Fibroblast of gingiva (primary cell): Measurements from ENCODE around the gene HSPBP1.

Source experiments
- DNase-seq: peaks from one replicate; pipeline ENCODE4 v3.0.0-alpha.2; 2011; ENCODE audit warnings: low read depth

The HSPBP1 gene

DNA sequence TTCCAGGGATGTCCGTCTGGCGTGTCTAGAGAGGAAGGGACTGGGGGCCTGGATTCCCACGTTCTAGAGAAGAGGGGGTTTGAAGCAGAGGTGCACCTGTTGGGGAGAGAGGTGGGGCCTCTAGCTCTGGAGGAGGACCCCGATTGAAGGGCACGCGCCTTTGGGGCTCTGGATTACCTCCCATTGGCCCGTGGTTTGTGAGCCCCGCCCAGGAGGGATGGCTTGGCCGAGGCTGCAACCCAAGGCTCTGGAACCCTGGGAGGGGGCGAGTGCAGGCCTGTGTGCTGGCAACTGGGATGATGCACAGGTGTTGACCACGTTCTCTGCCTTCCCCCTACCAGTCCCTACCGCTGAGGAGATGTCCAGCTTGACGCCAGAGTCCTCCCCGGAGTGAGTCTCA, 25.1 kb upstream of the HSPBP1 start:
- no peak for DNase-seq

- DNase-seq = no peak
These were observed 24.5 kb upstream of the HSPBP1 start for GRCh38 chr19:55304279-55304978.

DNA sequence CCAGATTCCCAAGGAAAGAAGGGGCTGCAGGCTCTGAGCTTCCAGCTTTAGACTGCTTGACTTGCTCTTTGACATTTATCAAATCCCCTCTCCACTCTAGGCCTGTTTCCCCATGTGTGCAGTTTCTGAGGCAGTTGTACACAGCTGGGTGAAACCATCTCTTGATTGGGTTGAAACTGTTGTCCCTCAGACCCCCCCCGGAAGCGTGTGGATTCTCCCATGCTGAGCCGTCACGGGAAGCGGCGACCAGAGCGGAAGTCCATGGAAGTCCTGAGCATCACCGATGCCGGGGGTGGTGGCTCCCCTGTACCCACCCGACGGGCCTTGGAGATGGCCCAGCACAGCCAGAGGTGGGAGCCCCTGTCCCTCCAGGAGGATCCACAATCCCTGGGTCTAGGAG, 23.6 kb upstream of the HSPBP1 start:
- no peak for DNase-seq

DNA sequence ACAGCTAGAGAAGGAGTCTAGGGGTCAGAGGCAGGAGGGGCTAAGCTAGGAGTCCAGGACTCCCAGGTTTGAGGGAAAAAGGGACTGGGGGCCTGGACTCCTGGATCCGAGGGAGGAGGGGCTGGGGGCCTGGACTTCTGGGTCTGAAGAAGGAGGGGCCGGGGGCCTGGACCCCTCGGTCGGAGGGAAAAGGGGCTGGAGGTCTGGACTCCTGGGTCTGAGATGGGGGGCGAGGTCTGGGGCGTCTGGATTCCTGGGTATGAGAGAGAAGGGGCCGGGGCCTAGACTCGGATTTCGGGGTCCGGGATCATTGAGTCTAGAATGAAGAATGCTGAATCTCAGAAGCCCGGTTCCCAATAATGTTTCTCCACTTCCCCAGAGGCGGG, 22.4 kb upstream of the HSPBP1 start:
- DNase-seq = no peak

DNA sequence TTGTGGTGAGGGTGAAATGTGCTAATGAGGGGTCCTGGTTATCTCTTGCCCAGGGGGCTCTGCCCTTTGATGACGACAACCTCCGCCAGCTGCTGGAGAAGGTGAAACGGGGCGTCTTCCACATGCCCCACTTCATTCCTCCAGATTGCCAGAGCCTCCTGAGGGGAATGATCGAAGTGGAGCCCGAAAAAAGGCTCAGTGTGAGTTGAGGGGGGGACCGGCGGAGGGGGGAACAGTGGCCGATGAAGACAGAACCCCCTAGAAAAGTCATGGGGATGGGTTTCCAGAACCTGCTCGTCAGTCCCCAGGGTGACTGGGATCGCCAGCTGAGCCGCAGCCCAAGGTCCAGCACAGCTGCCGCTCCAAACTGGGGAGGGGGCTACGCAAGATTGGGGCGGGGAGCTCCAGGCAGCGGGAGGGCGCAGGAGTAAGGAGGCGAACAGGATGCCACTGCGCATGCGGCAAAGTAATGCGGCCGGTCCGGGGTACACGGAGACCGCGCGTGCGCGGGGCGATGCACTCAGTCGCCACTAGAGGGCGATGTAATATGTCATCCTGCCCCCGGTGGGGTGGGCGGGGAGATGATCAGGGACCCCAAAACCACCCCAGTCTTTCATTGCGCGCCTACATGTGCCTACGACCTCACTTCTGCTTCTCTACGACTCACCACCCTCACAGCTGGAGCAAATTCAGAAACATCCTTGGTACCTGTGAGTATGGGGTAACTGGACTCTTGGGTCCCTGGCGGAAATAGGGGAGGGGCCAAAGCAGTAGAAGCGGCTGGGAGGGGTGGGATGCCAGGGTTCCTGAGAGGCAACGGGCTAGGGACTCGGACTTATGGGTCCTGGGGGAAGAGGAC, 21.8 kb upstream of the HSPBP1 start:
- peak; percentile 55 for DNase-seq

- DNase-seq = no peak
These were observed 21.1 kb upstream of the HSPBP1 start for GRCh38 chr19:55300886-55301458.

DNA sequence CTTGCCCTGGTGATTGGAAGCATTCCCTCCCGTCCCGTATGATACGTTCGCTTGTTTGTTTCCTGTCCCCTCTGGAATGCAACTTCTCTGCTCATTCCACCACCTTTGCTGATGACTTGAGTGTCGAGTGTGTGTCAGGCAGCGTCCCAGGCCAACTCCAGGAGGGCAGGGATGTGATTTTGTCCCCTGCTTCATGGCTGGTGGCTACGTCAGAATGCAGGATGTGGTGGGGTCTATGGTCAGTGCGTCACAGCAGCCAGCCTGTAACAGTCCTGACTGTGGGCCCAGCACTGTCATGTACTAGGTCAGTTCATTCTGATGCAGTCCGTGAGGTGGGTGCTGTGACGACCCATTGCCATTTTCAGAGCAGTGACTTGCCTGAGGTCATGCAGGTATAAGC, 20.1 kb upstream of the HSPBP1 start:
- no peak for DNase-seq

GRCh38 chr19:55297267-55297666, 17.4 kb upstream of the HSPBP1 start:
- DNase-seq = no peak

- DNase-seq = no peak
These were observed 9.3 kb upstream of the HSPBP1 start for GRCh38 chr19:55289117-55289796.

GRCh38 chr19:55287361-55288079, 7.6 kb upstream of the HSPBP1 start:
- DNase-seq = no peak

- DNase-seq = no peak
These were observed 5.5 kb upstream of the HSPBP1 start for GRCh38 chr19:55285229-55285890.

DNA sequence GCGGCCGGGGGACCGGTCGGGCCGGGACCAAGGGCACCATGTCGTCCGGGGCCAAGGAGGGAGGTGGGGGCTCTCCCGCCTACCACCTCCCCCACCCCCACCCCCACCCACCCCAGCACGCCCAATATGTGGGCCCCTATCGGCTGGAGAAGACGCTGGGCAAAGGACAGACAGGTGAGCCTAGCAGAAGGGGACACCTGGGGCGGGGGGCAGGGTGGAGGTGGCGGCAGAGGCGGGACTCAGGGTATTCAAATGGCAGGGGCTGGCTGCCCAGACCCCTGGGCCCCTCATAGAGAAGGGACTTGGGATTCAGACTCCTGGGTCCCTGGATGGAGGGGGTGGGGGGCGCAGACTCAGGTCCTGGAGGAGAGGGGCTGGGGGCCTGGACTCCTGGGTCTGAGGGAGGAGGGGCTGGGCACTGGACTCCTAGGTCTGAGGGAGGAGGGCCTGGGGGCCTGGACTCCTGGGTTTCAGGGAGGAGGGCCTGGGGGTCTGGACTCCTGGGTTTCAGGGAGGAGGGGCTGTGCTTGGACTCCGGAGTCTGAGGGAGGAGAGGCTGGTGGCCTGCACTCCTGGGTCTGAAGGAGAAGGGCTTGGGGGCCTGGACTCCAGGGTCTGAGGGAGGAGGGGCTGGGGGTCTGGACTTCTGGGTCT, 4.6 kb upstream of the HSPBP1 start:
- DNase-seq = no peak

- DNase-seq = peak; percentile 32
These were observed 3.9 kb upstream of the HSPBP1 start, which contains the start of gene BRSK1 for GRCh38 chr19:55283548-55284377. BRSK1 (plus strand) TSS chr19:55283997; CDS start chr19:55284443, 446 bp downstream.

- DNase-seq = no peak
These were observed 570 bp downstream of the HSPBP1 start for GRCh38 chr19:55279340-55279739.

DNA sequence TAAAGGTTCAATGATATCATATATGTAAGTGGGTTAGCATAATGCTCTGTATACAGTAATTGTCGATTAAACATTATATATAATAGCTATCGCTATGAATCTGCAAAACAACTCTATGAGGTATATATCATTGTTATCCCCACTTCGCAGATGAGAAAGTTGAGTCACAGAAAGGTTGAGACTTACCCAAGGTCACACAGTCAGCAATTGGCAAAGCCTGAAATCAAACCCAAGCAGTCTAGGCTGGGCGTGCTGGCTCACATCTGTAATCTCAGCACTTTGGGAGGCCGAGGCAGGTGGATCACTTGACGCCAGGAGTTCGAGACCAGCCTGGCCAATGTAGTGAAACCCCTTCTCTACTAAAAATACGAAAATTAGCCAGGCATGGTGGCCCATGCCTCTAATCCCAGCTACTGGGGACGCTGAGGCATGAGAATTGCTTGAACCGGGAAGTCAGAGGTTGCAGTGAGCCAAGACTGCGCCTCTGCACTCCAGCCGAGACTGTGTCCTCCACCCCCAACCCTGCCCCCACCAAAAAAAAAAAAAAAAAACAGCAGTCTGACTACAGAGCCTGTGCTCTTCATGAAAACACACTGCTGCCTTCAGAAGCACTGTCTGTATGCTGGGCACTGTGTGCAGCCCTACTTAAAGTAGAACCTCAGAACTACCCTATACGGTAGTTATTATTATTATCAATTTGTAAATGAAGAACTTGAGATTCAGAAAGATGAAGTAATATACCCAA, 1.3 kb downstream of the HSPBP1 start:
- no peak for DNase-seq

GRCh38 chr19:55277494-55277893, 2.4 kb downstream of the HSPBP1 start:
- no peak for DNase-seq

- DNase-seq = no peak
These were observed 3.0 kb downstream of the HSPBP1 start for GRCh38 chr19:55276720-55277430.
